ENCODE data around the gene STX4.

The STX4 gene

GRCh38 chr16:31020536-31020935 is 12.8 kb upstream of the STX4 start:
- DNase-seq (ENCODE audit: low read depth): no peak

- DNase-seq (ENCODE audit: low read depth): no peak
Measured at GRCh38 chr16:31022544-31023251, 10.7 kb upstream of the STX4 start.

GRCh38 chr16:31023252-31023602 is 10.1 kb upstream of the STX4 start:
- no peak for DNase-seq (ENCODE audit: low read depth)

GRCh38 chr16:31023627-31024226 is 9.6 kb upstream of the STX4 start:
- no peak for DNase-seq (ENCODE audit: low read depth)

GRCh38 chr16:31025339-31025738 is 8.0 kb upstream of the STX4 start:
- no peak for DNase-seq (ENCODE audit: low read depth)

- no peak for DNase-seq (ENCODE audit: low read depth)
Measured at GRCh38 chr16:31029272-31029671, 4.1 kb upstream of the STX4 start.

GRCh38 chr16:31031276-31031675 is 2.1 kb upstream of the STX4 start:
- no peak for DNase-seq (ENCODE audit: low read depth)

- peak; percentile 79 for DNase-seq (ENCODE audit: low read depth)
Measured at GRCh38 chr16:31033709-31034492, 543 bp downstream of the STX4 start.

GRCh38 chr16:31036691-31037090 is 3.3 kb downstream of the STX4 start:
- DNase-seq (ENCODE audit: low read depth): no peak

GRCh38 chr16:31038993-31039392 is 5.6 kb downstream of the STX4 start:
- DNase-seq (ENCODE audit: low read depth): no peak

- DNase-seq (ENCODE audit: low read depth): no peak
Measured at GRCh38 chr16:31042866-31043265, 9.5 kb downstream of the STX4 start.

- no peak for DNase-seq (ENCODE audit: low read depth)
Measured at GRCh38 chr16:31043352-31043751, 10.0 kb downstream of the STX4 start.

GRCh38 chr16:31043898-31044481 is 10.6 kb downstream of the STX4 start:
- no peak for DNase-seq (ENCODE audit: low read depth)

- DNase-seq (ENCODE audit: low read depth): no peak
Measured at GRCh38 chr16:31050280-31051030, 17.1 kb downstream of the STX4 start.

GRCh38 chr16:31052114-31052513 is 18.8 kb downstream of the STX4 start:
- no peak for DNase-seq (ENCODE audit: low read depth)

- DNase-seq (ENCODE audit: low read depth): no peak
Measured at GRCh38 chr16:31055613-31056012, 22.3 kb downstream of the STX4 start.

- no peak for DNase-seq (ENCODE audit: low read depth)
Measured at GRCh38 chr16:31061126-31061812, 27.9 kb downstream of the STX4 start.

- DNase-seq (ENCODE audit: low read depth): no peak
Measured at GRCh38 chr16:31061813-31062440, 28.6 kb downstream of the STX4 start.

- no peak for DNase-seq (ENCODE audit: low read depth)
Measured at GRCh38 chr16:31063495-31063842, 30.1 kb downstream of the STX4 start.

- DNase-seq (ENCODE audit: low read depth): no peak
Measured at GRCh38 chr16:31063843-31064611, 30.7 kb downstream of the STX4 start.
